Central memory CD8-positive, alpha-beta T cell (primary cell): ENCODE measurements around the gene RFXANK.
"Not testable (repeated sequence)": the region's sequence is repeated elsewhere in the genome, so short reads cannot be mapped to it uniquely, and the experiment has no call there.

Source experiments
- ATAC-seq: fragments of 150-1000 bp; cut with Tn5 transposase; replicated peaks from 2 replicates; pipeline ENCODE4 v1.10.0; 2022; ENCODE audit warnings: mild to moderate bottlenecking, moderate FRiP score, moderate number of reproducible peaks; ENCODE audit not compliant: poor library complexity, severe bottlenecking; ENCODE audit errors: extremely low read depth
- DNase-seq, 2 donors: peaks; one replicate each; pipeline ENCODE4 v3.0.0; 2021; ENCODE audit warnings: low spot score in 2 of 2
- H3K27ac Mint-ChIP-seq: one replicate; pipeline ENCODE4 v1.8.0; 2022; ENCODE audit warnings: low read depth, mild to moderate bottlenecking, moderate library complexity, mixed read lengths
- H3K27me3 Mint-ChIP-seq: one replicate; pipeline ENCODE4 v1.8.0; 2022; ENCODE audit warnings: mixed read lengths
- H3K36me3 Mint-ChIP-seq: one replicate; pipeline ENCODE4 v1.8.0; 2022; ENCODE audit warnings: mild to moderate bottlenecking, moderate library complexity, mixed read lengths; ENCODE audit not compliant: insufficient read depth
- H3K4me1 Mint-ChIP-seq: one replicate; pipeline ENCODE4 v1.8.0; 2022; ENCODE audit warnings: mixed read lengths
- H3K4me3 Mint-ChIP-seq: one replicate; pipeline ENCODE4 v1.8.0; 2022; ENCODE audit warnings: mild to moderate bottlenecking, moderate library complexity, mixed read lengths
- H3K9me3 Mint-ChIP-seq: one replicate; pipeline ENCODE4 v1.8.0; 2022; ENCODE audit warnings: mixed read lengths

RFXANK gene

DNA sequence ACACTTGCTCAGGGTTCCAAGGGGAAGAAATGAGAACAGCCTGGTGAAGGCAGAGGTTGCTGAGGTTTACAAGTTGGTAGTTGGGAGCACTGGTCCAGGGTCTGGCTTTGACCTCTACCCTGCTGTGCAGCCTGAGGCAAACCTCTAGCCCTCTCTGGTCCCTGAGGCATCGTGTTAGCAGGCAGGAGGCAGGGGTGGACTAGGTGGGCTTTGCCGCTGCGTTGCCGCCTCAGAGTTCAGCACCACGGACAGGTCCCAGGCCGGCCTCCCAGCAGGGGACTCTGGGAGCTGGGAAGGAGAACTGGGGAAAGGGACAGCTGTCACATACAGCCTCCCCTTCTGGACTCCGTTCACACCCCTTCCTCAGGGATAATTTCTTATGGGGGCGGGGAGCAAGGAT, 22.8 kb downstream of the RFXANK start:
- DNase-seq = no peak
- Mint-ChIP-seq H3K27ac (no peak overlapping the region), H3K4me3 (no peak overlapping the region), H3K27me3 (peaks cover 69% of the 10 kb centered on the region), H3K4me1 (peaks cover 12% of the 10 kb centered on the region), H3K9me3 (no peaks in the 10 kb centered on the region), H3K36me3 (peaks cover 2% of the 10 kb centered on the region)
- ATAC-seq = no peak

DNA sequence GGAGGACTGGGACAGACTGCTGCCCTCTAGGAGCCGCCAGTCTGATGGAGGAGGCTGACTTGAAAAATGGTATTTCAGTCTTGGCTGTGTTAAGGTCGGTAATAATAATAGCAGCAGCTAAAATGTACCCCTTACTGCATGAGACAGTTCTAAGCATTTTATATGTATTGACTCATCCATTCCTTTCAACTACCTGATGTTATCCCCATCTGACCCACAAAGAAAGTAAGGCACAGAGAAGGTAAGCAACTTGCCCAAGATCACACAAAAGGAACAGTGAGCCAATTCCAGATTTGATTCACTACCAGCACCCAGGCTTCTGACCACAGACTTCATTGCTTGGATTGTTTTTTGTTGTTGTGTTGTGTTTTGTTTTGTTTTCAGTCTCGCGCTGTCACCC, 23.7 kb downstream of the RFXANK start:
- H3K4me3 Mint-ChIP-seq = no peak overlapping the region
- H3K36me3 Mint-ChIP-seq = peaks cover 2% of the 10 kb centered on the region
- ATAC-seq (no peak), DNase-seq (no peak)
- no peak overlapping the region for H3K27ac Mint-ChIP-seq
- H3K27me3 Mint-ChIP-seq = peaks cover 63% of the 10 kb centered on the region
- H3K4me1 Mint-ChIP-seq = peaks cover 12% of the 10 kb centered on the region
- H3K9me3 Mint-ChIP-seq = no peaks in the 10 kb centered on the region

- H3K36me3 Mint-ChIP-seq = peaks cover 2% of the 10 kb centered on the region
- no peak overlapping the region for H3K27ac Mint-ChIP-seq
- peaks cover 51% of the 10 kb centered on the region for H3K27me3 Mint-ChIP-seq
- ATAC-seq = no peak
- H3K9me3 Mint-ChIP-seq = no peaks in the 10 kb centered on the region
- H3K4me3 Mint-ChIP-seq = no peak overlapping the region
- no peak for DNase-seq
- peaks cover 12% of the 10 kb centered on the region for H3K4me1 Mint-ChIP-seq
These were observed 25.0 kb downstream of the RFXANK start for GRCh38 chr19:19217099-19217498.

DNA sequence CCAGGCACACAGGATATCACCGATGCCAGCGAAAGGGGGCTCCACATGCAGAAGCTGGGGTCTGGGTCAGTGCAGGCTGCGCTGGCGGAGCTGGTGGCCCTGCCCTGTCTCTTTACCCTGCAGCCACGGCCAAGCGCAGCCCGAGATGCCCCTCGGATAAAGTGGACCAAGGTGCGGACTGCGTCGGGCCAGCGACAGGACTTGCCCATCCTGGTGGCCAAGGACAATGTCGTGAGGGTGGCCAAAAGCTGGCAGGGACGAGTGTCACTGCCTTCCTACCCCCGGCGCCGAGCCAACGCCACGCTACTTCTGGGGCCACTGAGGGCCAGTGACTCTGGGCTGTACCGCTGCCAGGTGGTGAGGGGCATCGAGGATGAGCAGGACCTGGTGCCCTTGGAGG, 26.9 kb downstream of the RFXANK start:
- Mint-ChIP-seq H3K4me1 (peaks cover 11% of the 10 kb centered on the region), H3K4me3 (no peak overlapping the region), H3K9me3 (no peaks in the 10 kb centered on the region), H3K27ac (no peak overlapping the region), H3K36me3 (no peaks in the 10 kb centered on the region), H3K27me3 (peaks cover 33% of the 10 kb centered on the region)
- ATAC-seq (no peak), DNase-seq (no peak)

GRCh38 chr19:19221000-19221399, 28.9 kb downstream of the RFXANK start:
- not testable (repeated sequence) for DNase-seq, ATAC-seq, H3K4me3 Mint-ChIP-seq, H3K9me3 Mint-ChIP-seq, H3K36me3 Mint-ChIP-seq, H3K27ac Mint-ChIP-seq
- Mint-ChIP-seq H3K4me1 (peaks cover 12% of the 10 kb centered on the region), H3K27me3 (peaks cover 14% of the 10 kb centered on the region)

- Mint-ChIP-seq H3K4me1 (peaks cover 5% of the 10 kb centered on the region), H3K4me3 (no peak overlapping the region), H3K9me3 (no peaks in the 10 kb centered on the region), H3K27ac (no peak overlapping the region), H3K27me3 (peaks cover 14% of the 10 kb centered on the region), H3K36me3 (no peaks in the 10 kb centered on the region)
- ATAC-seq (no peak), DNase-seq (no peak)
These were observed 31.0 kb downstream of the RFXANK start for GRCh38 chr19:19223060-19223459.

DNA sequence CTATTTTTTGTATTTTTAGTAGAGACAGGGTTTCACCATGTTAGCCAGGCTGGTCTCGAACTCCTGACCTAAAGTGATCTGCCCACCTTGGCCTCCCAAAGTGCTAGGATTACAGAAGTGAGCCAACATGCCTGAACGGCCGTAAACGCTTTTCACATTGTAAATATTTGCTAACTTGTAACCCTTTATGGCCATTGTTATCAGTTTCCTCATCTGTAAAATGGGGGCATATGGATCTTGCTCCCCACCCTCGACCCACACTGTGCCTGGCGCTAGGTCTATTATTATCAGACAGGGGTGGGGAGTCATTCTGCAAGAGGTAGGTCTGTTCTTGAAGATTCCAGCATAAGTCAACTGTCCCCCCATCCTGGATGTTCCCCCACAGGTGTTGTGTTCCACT, 31.6 kb downstream of the RFXANK start:
- ATAC-seq = no peak
- Mint-ChIP-seq H3K36me3 (no peaks in the 10 kb centered on the region), H3K27me3 (peaks cover 19% of the 10 kb centered on the region), H3K27ac (no peak overlapping the region), H3K4me1 (peaks cover 5% of the 10 kb centered on the region), H3K4me3 (no peak overlapping the region), H3K9me3 (no peaks in the 10 kb centered on the region)
- no peak for DNase-seq

- Mint-ChIP-seq H3K36me3 (no peaks in the 10 kb centered on the region), H3K4me3 (peak overlapping the region; percentile 75)
These were observed 32.2 kb downstream of the RFXANK start for GRCh38 chr19:19224150-19224851.

GRCh38 chr19:19224852-19225494, 32.9 kb downstream of the RFXANK start:
- Mint-ChIP-seq H3K9me3 (no peaks in the 10 kb centered on the region), H3K27ac (no peak overlapping the region), H3K4me3 (peak overlapping the region; percentile 75), H3K36me3 (no peaks in the 10 kb centered on the region), H3K4me1 (peaks cover 5% of the 10 kb centered on the region), H3K27me3 (peaks cover 28% of the 10 kb centered on the region)
- peak; percentile 96 for ATAC-seq
- peak; percentile 58 to 65 for DNase-seq

More at GRCh38 chr19:19224150-19224851, 32.2 kb downstream of the RFXANK start:
- ATAC-seq (no peak), DNase-seq (no peak)
- Mint-ChIP-seq H3K4me1 (peaks cover 5% of the 10 kb centered on the region), H3K27me3 (peaks cover 26% of the 10 kb centered on the region), H3K27ac (no peak overlapping the region), H3K9me3 (no peaks in the 10 kb centered on the region)

DNA sequence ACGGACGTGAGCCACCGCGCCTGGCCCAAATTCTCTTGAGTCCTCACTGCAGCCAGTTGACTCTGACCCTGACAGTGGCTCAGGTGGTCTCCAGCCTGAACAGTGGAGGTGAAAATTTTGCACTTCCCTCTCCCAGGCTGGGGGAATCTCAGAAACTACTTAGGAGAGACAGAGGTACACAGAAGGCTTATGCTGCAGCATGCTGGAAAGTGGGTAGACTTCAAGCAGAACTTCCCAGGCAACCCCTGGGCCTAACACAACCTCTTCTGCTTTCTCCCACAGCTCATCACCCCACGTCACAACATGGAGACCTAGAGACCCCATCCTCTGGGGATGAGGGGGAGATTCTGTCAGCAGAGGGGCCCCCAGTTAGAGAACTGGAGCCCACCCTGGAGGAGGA, 34.1 kb downstream of the RFXANK start:
- ATAC-seq (no peak), DNase-seq (no peak)
- Mint-ChIP-seq H3K27me3 (peaks cover 35% of the 10 kb centered on the region), H3K36me3 (no peaks in the 10 kb centered on the region), H3K27ac (no peak overlapping the region), H3K9me3 (no peaks in the 10 kb centered on the region), H3K4me1 (peaks cover 5% of the 10 kb centered on the region), H3K4me3 (no peak overlapping the region)

DNA sequence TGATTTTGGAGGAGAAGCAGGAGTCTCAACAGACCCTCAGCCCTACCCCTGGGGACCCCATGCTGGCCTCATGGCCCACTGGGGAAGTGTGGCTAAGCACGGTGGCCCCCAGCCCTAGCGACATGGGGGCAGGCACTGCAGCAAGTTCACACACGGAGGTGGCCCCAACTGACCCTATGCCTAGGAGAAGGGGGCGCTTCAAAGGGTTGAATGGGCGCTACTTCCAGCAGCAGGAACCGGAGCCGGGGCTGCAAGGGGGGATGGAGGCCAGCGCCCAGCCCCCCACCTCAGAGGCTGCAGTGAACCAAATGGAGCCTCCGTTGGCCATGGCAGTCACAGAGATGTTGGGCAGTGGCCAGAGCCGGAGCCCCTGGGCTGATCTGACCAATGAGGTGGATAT, 34.6 kb downstream of the RFXANK start:
- H3K4me3 Mint-ChIP-seq = no peak overlapping the region
- no peak overlapping the region for H3K27ac Mint-ChIP-seq
- no peaks in the 10 kb centered on the region for H3K9me3 Mint-ChIP-seq
- ATAC-seq = no peak
- peaks cover 5% of the 10 kb centered on the region for H3K4me1 Mint-ChIP-seq
- H3K27me3 Mint-ChIP-seq = peaks cover 39% of the 10 kb centered on the region
- DNase-seq = no peak
- H3K36me3 Mint-ChIP-seq = no peaks in the 10 kb centered on the region

DNA sequence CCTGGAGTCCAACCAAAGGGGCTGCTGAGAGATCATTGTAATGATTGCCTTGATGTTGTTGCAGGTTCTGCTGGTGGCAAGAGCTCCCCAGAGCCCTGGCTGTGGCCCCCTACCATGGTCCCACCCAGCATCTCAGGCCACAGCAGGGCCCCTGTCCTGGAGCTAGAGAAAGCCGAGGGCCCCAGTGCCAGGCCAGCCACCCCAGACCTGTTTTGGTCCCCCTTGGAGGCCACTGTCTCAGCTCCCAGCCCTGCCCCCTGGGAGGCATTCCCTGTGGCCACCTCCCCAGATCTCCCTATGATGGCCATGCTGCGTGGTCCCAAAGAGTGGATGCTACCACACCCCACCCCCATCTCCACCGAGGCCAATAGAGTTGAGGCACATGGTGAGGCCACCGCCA, 35.2 kb downstream of the RFXANK start:
- DNase-seq (no peak), ATAC-seq (no peak)
- H3K4me3 Mint-ChIP-seq = no peak overlapping the region
- H3K27me3 Mint-ChIP-seq = peaks cover 45% of the 10 kb centered on the region
- no peaks in the 10 kb centered on the region for H3K9me3 Mint-ChIP-seq
- no peak overlapping the region for H3K27ac Mint-ChIP-seq
- peaks cover 5% of the 10 kb centered on the region for H3K4me1 Mint-ChIP-seq
- H3K36me3 Mint-ChIP-seq = no peaks in the 10 kb centered on the region

DNA sequence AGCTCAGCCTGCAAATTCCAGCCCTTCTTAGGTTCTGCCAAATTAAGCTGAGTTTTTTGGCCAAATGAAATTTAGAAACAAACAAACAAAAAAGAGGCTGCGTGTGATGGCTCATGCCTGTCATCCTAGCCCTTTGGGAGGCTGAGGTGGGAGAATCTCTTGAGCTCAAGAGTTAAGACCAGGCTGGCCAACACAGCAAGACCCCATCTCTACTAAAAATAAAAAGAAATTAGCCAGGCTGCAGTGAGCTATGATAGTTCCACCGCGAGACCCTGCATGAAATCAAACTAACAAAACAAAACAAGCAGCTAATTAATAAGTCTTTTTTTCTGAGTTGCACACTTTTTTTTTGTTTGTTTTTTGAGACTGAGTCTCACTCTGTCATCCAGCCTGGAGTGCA, 37.6 kb downstream of the RFXANK start:
- H3K27me3 Mint-ChIP-seq = peaks cover 46% of the 10 kb centered on the region
- ATAC-seq (no peak), DNase-seq (no peak)
- no peaks in the 10 kb centered on the region for H3K9me3 Mint-ChIP-seq
- H3K4me1 Mint-ChIP-seq = peaks cover 5% of the 10 kb centered on the region
- no peak overlapping the region for H3K27ac Mint-ChIP-seq
- H3K36me3 Mint-ChIP-seq = no peaks in the 10 kb centered on the region
- no peak overlapping the region for H3K4me3 Mint-ChIP-seq
